GM12801 (cell line): ENCODE data around the gene ARHGAP6.

Source experiments
- TF ChIP-seq, protein P1 (sequence below): IDR thresholded peaks from one replicate; pipeline ENCODE4 v1.5.1; 2011; ENCODE audit warnings: control low read depth; ENCODE audit not compliant: insufficient read length; ENCODE audit errors: extremely low read depth

Gene ARHGAP6

DNA sequence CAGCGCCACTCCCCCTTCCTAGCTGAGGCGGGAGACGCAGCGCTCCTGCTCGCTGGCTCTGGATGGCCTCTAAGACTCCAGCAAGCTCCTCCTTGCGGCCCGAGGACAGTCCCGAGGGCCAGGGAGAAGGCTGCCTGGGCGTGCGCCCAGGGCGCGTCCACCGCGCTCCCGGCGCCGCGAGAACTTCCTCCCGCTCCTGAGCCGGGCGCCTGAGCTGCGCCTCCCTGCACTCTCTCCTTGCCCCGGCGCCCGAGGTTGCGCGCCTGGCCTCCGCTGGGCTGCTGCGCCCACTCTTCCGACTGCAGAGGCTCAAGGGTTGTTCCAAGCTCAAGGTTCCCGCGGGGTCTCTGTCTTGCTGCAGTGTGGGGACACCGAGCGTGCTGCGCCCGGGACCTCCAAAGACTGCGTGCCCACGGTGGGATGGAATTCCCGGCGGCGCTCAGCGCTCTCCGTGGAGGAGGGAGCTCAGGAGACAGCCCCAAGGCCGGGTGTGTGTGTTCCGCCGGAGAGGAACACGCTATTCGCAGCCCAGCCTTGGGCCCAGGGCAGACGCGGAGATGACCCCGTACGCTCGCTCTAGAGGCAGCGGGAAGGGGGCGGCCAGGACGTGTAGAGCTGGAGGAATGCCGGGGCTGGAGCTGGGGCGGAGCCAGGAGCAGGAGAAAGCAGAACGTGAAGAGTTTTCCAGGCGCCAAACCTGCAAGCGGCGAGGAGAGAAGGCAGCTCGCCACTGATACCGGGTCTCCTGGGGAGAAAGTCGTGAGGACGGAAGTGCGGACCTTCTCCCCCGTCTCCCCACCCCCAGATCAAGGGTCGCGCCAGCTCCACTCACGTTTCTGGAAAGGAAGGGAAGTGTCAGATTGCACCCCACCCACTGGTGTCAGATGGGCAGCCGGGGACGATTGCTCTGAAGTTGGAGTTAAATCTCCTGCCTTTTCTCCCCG, at the start of gene ARHGAP6:
Gene ARHGAP6, minus strand, starts transcription at position 753 of the 944 bp plus-strand sequence. CDS start 1,092 bp downstream, outside the sequence.
- TF ChIP-seq, protein P1, sequence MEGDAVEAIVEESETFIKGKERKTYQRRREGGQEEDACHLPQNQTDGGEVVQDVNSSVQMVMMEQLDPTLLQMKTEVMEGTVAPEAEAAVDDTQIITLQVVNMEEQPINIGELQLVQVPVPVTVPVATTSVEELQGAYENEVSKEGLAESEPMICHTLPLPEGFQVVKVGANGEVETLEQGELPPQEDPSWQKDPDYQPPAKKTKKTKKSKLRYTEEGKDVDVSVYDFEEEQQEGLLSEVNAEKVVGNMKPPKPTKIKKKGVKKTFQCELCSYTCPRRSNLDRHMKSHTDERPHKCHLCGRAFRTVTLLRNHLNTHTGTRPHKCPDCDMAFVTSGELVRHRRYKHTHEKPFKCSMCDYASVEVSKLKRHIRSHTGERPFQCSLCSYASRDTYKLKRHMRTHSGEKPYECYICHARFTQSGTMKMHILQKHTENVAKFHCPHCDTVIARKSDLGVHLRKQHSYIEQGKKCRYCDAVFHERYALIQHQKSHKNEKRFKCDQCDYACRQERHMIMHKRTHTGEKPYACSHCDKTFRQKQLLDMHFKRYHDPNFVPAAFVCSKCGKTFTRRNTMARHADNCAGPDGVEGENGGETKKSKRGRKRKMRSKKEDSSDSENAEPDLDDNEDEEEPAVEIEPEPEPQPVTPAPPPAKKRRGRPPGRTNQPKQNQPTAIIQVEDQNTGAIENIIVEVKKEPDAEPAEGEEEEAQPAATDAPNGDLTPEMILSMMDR: no peak

DNA sequence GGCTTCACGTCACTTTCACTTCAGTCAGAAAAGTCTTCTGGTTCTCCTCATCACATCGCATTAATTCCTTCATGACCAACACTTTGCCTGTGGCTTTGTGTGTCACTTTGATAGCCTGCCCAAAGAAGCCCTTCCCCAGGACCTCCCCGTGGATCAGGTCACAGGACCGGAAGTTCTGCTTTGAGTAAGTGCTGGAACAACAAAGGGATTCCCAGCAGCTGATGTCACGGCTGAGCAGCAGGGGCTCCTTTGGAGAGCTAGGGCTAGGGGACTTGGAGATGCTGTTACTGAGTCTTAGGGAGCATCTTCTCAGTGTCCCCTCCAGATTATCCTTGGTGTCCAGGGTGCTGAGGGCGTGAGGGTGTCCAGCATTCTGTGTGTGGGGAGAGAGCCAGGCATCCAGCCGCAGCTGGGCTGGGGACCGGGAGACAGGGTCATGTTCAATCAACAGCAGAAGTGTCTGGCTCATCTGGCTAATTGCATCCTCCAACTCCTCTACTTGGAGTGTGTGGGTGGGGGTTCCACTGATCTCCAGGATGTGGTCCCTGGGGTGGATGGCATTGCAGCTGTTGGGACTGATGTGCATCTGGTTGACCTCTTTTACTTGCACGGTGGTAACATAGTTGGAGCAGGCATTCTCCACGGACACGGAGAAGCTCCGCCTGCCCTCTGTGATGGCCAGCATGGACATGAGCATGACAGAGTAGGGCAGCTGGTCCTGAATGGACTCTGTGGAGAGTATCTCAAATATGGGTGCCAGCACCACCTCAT, 39.2 kb upstream of the ARHGAP6 start:
- TF ChIP-seq, protein P1: no peak

DNA sequence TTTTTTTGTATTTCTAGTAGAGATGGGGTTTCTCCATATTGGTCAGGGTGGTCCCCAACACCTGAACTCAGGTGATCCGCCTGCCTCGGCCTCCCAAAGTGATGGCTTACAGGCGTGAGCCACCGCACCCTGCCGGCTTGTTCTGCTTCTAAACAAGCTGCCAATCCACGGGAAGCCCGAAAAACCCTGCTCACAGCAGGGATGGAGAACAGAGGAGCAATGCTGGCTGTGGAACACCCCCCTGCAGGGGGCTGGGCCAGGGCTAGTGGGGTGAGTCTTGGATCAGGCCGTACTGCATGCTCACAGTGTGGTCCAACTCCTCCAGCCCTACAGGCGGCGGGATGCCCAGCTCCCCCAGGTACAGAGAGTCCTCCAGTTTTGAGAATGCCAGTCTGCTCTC, 38.1 kb upstream of the ARHGAP6 start:
- TF ChIP-seq, protein P1: no peak

GRCh38 chrX:11702965-11703631, 37.4 kb upstream of the ARHGAP6 start:
- TF ChIP-seq, protein P1: no peak

DNA sequence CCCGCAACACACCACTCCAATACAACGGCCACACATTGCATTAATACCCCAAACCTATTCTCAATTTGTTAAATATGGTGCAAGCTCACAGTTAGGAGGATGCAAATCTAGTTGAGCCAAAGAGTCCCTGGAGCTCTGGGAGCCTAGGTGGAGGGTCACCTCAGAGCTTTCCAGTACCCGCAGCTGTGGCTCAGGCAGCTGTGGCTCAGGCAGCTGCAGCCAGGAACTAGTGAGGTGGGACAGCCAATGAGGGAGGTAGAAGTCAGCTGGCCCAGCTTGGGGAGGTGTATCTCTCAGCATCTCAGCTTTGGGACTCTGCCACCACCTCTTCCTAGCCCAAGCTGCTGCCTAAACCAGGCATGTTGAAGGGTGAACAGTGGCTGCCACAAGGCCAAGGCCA, 36.7 kb upstream of the ARHGAP6 start:
- TF ChIP-seq, protein P1: no peak

- TF ChIP-seq, protein P1: no peak
These were observed 33.0 kb upstream of the ARHGAP6 start for GRCh38 chrX:11698702-11699101.

- TF ChIP-seq, protein P1: no peak
These were observed 22.5 kb upstream of the ARHGAP6 start for GRCh38 chrX:11688201-11688600.
